GM19468 (cell line): ENCODE results near the gene VASP.

Source experiments
- ATAC-seq: cut with Tn5 transposase; IDR thresholded peaks from one replicate; pipeline ENCODE4 v1.9.1; 2021; ENCODE audit warnings: mild to moderate bottlenecking, moderate library complexity, moderate number of reproducible peaks; ENCODE audit not compliant: unreplicated experiment; ENCODE audit errors: extremely low read depth

Gene VASP

GRCh38 chr19:45512881-45513483, 5.7 kb downstream of the VASP start:
- ATAC-seq, result no peak

GRCh38 chr19:45514376-45515051, 7.2 kb downstream of the VASP start:
- ATAC-seq, result no peak

- ATAC-seq, result no peak
Observed at GRCh38 chr19:45515081-45515624, 7.9 kb downstream of the VASP start.

GRCh38 chr19:45515807-45516401, 8.6 kb downstream of the VASP start:
- ATAC-seq, result no peak

- ATAC-seq, result no peak
Observed at GRCh38 chr19:45517238-45517637, 10.0 kb downstream of the VASP start.

- no peak for ATAC-seq
Observed at GRCh38 chr19:45517641-45518468, 10.6 kb downstream of the VASP start.

- ATAC-seq, result no peak
Observed at GRCh38 chr19:45518469-45518826, 11.2 kb downstream of the VASP start.

GRCh38 chr19:45522010-45522941, 15.0 kb downstream of the VASP start:
- ATAC-seq, result no peak

- peak; percentile 59 for ATAC-seq
Observed at GRCh38 chr19:45523642-45524256, 16.5 kb downstream of the VASP start.

GRCh38 chr19:45524575-45525129, 17.4 kb downstream of the VASP start:
- ATAC-seq, result no peak

GRCh38 chr19:45526143-45526542, 18.9 kb downstream of the VASP start:
- no peak for ATAC-seq

- no peak for ATAC-seq
Observed at GRCh38 chr19:45526971-45527370, 19.7 kb downstream of the VASP start.

GRCh38 chr19:45527731-45528130, 20.5 kb downstream of the VASP start:
- ATAC-seq, result no peak

- no peak for ATAC-seq
Observed at GRCh38 chr19:45528149-45528743, 21.0 kb downstream of the VASP start.

GRCh38 chr19:45528744-45529419, 21.6 kb downstream of the VASP start:
- no peak for ATAC-seq

GRCh38 chr19:45529420-45529785, 22.1 kb downstream of the VASP start:
- ATAC-seq, result no peak

GRCh38 chr19:45531349-45531748, 24.1 kb downstream of the VASP start:
- ATAC-seq, result no peak

GRCh38 chr19:45539459-45539858, 32.2 kb downstream of the VASP start:
- ATAC-seq, result no peak
